Measurements from ENCODE around the gene C1QB.
"Not testable (repeated sequence)": the region's sequence is repeated elsewhere in the genome, so short reads cannot be mapped to it uniquely, and the experiment has no call there.

Gene C1QB

DNA sequence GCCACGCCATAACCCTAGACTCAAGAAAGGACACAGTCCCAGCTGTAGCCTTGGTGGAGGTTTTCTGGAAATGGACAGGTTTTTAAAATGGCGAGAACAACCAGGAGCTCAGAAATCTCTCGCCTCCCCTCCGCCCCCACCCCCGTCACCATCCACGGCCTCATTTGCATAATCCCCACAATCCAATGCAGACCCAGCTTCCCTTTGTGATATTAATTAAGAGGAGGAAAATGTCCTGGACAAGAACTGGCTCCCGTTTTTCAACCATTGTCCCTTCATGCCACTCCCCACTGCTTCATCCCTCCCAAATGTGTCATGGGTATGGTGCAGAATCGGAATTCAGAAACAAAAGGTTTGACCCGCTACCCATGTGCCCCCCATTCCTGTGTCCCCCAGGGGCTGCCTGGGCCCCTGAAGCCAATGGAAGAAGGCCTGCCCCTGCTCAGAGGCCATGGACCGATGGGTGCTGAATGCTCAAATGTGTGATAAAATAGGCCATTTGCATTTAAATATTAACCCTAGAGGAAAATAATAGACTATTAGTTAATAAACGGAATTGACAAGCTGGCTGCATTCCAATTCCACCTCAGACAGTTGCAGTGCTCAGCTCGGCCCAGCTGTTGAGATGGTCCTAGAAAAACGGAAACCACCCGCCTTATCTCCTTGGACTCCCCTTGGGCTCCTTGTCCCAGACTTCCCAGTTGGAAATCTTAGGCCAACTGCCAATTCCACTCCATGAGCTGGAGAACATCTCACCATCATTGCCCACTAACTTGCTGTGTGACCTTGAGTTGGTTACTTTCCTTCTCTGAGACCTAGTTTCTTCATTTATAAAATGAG lies 46.9 kb downstream of the C1QB start:
- no peak for DNase-seq

DNA sequence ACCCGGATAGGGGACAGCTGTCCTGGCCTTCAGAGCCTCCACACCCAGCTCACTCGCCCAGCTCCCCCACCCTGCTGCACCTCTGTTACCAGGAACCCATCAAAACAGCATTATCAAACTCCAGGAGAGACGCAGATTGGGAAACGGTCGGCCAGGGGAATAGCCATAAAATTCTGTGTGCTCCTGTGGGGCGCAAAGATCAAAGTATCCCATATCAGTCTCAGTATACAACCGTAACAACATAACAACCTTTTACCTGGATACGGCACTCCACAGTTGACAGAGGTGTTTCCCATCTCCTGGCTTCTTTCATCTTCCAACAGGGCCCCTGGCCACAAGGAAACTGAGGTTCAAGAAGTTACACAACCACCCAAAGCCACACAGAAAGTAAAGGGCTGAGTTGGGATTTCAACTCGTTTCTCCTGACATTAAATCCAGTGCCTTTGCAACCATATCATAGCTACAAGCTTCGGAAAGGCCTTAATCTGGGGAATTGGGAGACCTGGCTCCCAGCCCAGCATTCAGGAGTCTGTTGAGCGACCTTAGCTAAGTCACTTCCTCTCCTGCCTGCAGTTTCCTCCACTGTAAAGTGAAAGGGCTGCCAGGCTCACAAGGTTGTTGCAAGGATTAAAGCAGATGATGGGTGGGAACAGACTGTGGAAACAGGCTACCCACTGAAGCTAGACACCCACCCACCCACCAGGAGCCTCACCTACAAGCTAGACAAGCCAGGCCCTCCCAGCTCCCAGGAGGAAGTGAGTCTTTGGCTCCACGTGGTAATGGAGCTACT lies 49.5 kb downstream of the C1QB start:
- DNase-seq: no peak

DNA sequence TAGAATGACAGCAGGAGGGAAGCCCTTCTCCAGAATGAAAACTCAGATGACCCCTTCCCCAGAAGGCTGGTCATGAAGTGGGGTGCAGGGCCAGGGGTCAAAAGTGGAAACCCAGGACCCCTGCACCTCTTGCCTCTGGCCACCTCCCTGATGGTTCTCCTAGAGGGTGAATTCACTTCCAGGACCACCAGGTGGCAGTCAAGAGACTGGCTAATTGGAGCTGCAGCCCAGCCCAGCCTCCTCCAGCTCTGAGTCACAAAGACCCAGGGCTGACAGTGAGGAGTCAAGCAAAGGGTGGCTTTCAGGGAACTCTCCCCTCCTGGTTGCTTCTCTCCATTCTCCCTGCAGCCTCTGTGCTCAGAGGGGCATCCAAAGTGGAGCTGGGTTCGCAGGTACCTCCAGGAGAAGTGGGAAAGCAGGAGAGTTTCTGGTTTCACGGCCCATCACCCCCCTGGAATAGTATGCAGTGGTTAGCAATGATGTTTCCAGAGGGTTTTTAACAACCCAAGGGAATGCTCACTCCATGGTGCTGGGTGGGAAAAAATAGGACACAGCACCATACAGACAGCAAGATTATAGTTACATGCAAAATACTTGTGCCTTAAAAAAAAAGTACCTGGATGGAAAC lies 51.5 kb downstream of the C1QB start:
- peak; percentile 76 for DNase-seq

DNA sequence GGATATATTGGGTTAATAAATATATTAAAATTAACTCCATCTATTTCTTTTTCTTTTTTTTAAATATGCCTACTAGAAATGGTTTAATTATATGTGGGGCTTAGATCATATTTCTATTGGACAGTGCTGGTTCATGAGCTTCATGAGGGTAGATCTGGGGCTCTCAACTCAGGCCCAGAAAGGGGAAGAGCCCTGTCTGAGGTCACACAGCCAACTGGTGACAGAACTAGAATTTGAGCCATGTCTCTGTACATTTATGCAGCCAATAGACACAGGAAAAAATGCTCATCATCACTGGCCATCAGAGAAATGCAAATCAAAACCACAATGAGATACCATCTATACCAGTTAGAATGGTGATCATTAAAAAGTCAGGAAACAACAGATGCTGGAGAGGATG lies 52.5 kb downstream of the C1QB start:
- no peak for DNase-seq

DNA sequence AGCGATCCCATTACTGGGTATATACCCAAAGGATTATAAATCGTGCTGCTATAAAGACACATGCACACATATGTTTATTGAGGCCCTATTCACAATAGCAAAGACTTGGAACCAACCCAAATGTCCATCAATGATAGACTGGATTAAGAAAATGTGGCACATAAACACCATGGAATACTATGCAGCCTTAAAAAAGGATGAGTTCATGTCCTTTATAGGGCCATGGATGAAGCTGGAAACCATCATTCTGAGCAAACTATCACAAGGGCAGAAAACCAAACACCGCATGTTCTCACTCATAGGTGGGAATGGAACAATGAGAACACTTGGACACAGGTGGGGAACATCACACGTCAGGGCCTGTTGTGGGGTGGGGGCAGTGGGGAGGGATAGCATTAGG lies 53.1 kb downstream of the C1QB start:
- DNase-seq: not testable (repeated sequence)

DNA sequence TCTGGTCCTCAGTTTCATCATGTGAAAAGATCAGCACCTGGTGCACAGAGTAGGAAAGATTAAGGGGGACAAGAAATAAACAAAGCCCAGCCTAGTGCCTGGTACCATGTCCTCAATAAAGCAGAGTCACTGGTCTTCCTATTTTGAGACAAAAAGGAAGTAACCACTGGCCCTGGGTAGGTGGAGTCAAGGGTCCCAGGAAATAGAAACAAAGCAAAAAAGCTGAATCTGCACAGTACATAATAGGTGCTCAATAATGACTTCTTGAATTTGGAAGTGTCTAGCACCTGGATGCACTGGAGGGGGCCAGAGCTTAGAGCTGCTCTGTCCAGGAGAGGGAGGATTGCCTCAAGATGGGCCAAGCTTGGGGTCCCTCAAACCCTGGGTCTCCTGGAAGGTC lies 55.7 kb downstream of the C1QB start:
- no peak for DNase-seq

DNA sequence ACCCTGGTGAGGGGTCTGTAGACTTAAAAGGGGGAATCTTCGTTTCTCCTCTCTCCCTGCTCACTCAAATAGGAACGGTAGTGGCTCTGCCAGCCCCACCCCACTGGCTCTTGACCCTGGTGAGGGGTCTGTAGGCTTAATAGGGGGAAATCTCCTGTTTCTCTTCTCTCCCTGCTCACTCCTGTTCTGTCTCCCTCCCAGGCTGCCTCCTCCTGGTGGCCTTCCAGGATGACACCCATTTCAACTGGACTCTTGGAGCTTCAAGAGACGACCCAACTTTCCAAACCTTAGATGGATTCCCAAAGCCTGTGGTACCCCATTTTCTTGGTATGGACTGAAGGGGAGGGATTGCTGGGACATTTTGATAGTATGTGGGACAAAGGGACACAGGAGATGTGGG lies 56.2 kb downstream of the C1QB start:
- no peak for DNase-seq

DNA sequence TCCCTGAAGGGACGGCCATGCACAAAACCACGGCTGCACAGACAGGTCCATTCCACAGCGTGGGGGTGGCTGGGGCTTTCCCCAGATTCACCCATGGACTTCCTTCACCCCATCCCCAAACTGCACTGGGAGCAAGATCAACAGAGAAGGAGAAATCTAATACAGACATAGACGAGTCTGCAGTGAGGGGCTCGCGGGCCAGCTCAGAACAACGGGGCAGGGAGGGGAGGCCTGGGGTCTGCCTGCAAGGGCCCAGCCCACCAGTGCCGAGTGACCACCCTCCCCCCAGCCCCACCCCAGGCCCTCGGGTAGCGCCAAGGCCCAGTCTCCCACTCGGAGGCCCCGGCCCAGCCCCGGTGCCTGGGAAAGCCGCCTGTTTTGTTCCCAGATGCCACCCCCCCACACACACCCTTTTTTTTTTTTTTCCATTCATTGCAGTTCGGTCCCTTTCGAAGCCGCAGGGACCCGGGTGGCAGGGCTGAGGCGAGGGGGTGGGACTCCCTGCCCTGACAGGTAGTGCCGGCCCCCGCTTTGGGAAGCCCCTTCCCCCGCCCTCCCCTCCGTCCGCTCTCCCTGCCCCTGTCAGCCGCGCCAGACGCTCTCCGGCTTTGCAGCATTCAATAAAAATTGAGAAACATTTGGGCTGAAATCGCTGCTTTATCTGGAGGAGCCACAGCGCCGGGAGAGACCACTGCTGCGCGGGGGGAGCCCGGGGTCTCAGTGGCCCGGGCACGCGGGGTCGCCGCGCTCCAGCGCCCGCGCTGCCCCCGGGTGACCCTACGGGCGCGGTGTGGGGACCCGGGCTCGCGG lies 57.1 kb downstream of the C1QB start:
- DNase-seq: no peak

DNA sequence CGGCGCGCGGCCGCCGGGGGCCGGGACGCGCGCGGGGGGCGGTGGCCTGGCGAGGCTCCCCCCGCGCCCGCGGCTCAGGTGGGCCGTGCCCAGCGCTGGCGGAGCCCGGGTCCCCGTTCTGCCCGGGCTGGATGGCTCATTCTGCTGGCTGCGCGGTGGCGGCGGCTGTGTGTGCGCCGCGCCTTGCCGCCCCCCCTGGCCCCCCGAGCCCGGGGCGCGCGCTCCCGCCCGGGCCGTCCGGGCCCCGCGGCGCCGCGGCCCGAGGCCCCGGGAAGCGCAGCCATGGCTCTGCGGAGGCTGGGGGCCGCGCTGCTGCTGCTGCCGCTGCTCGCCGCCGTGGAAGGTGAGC lies 57.6 kb downstream of the C1QB start, which contains the start of gene EPHB2:
Gene EPHB2, plus strand, starts transcription at position 139 of the 349 bp plus-strand sequence. Its CDS starts 144 bp downstream, at position 283.
- no peak for DNase-seq

DNA sequence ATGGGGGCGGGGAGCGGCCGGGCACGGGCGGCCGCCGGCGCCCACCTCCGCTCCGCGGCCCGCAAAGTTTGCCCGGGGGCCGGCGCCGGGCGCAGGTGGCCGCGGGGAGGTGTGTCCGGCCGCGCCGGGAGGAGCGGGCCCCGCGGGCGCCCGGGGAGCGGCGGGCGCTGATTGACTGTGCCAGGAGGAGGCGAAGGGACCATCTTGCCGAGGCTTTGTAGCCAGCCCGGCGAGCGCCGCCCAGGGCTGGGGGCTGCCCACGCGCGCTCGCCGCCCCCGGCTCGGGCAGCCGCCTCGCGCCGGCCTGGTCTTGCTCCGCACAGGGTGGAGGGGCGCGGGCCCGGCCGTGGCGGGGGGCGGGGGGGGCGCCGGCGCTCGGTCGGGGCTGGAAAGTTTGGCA lies 58.0 kb downstream of the C1QB start:
- no peak for DNase-seq

Data from NCI-H2107 (cell line).